Breast epithelium (tissue), 3 donors: ENCODE results near the gene ASB10.

Source experiments
- POLR2A ChIP-seq: fragments of 450-650 bp; IDR thresholded peaks from one replicate; pipeline ENCODE4 v1.6.1; 2016; ENCODE audit warnings: antibody characterized with exemption, mild to moderate bottlenecking, moderate library complexity
- POLR2AphosphoS5 ChIP-seq, 3 donors: sonication (generic); formaldehyde crosslinking; IDR thresholded peaks; one replicate each; pipeline ENCODE4 v1.6.1; 2017; ENCODE audit warnings: antibody characterized with exemption in 3 of 3
- TF ChIP-seq, protein P1 (sequence below), 3 donors: fragments of 450-650 bp; IDR thresholded peaks; one replicate each; pipeline ENCODE4 v1.5.1; 2016 to 2017; ENCODE audit warnings: antibody characterized with exemption in 3 of 3, mild to moderate bottlenecking in 3 of 3, moderate library complexity in 3 of 3

DNA sequence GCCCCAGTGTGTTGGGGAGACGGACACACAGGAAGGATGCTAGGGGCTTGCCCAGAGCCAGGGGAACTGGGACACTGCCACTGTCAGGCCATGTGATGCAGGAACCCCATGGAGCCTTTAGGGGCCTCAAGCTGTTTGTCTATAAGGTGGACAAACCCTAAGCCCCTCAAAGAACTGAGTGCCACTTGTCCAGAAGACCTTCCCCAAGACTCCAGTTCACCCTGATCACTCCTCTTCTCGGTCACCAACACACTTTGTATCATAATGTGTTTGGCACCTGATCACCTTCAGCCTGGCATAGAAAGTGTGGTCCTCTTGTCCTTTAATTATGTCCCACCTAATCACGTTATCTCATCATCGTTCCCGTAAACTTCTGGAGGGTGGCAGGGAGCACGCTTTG is 22.5 kb upstream of the ASB10 start:
- TF ChIP-seq, protein P1, sequence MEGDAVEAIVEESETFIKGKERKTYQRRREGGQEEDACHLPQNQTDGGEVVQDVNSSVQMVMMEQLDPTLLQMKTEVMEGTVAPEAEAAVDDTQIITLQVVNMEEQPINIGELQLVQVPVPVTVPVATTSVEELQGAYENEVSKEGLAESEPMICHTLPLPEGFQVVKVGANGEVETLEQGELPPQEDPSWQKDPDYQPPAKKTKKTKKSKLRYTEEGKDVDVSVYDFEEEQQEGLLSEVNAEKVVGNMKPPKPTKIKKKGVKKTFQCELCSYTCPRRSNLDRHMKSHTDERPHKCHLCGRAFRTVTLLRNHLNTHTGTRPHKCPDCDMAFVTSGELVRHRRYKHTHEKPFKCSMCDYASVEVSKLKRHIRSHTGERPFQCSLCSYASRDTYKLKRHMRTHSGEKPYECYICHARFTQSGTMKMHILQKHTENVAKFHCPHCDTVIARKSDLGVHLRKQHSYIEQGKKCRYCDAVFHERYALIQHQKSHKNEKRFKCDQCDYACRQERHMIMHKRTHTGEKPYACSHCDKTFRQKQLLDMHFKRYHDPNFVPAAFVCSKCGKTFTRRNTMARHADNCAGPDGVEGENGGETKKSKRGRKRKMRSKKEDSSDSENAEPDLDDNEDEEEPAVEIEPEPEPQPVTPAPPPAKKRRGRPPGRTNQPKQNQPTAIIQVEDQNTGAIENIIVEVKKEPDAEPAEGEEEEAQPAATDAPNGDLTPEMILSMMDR (IDR thresholded peaks at IDR 0.05): no peak
- TF ChIP-seq POLR2AphosphoS5 (IDR thresholded peaks at IDR 0.05) (no peak), POLR2A (no peak)
